GM18498 (cell line): ENCODE results near the gene SEMA4F.
A peak's percentile ranks its signal among the peaks of the same experiment; 100 is the strongest.
"Not testable (repeated sequence)": the region's sequence is repeated elsewhere in the genome, so short reads cannot be mapped to it uniquely, and the experiment has no call there.

Experiments used
- ATAC-seq: cut with Tn5 transposase; IDR thresholded peaks from one replicate; pipeline ENCODE4 v1.9.1; 2021; ENCODE audit warnings: mild to moderate bottlenecking, moderate library complexity; ENCODE audit not compliant: unreplicated experiment

SEMA4F gene

GRCh38 chr2:74653985-74654882, at the start of gene SEMA4F:
Gene SEMA4F (plus strand): TSS chr2:74654247. CDS start chr2:74654377, 130 bp downstream.
- ATAC-seq: peak; percentile 100

- ATAC-seq: no peak
Measured at GRCh38 chr2:74606927-74607326, 47.1 kb upstream of the SEMA4F start.

- no peak for ATAC-seq
Measured at GRCh38 chr2:74617122-74617521, 36.9 kb upstream of the SEMA4F start.

- ATAC-seq: no peak
Measured at GRCh38 chr2:74618410-74619083, 35.5 kb upstream of the SEMA4F start.

GRCh38 chr2:74619651-74620297, 34.3 kb upstream of the SEMA4F start:
- ATAC-seq: no peak

- ATAC-seq: no peak
Measured at GRCh38 chr2:74620671-74621070, 33.4 kb upstream of the SEMA4F start.

- ATAC-seq: no peak
Measured at GRCh38 chr2:74625658-74626425, 28.2 kb upstream of the SEMA4F start.

- ATAC-seq: no peak
Measured at GRCh38 chr2:74628538-74629105, 25.4 kb upstream of the SEMA4F start.

GRCh38 chr2:74630454-74630853, 23.6 kb upstream of the SEMA4F start:
- ATAC-seq: not testable (repeated sequence)

GRCh38 chr2:74632209-74632938, 21.7 kb upstream of the SEMA4F start:
- no peak for ATAC-seq

GRCh38 chr2:74632939-74633312, 21.1 kb upstream of the SEMA4F start:
- no peak for ATAC-seq

GRCh38 chr2:74639550-74639949, 14.5 kb upstream of the SEMA4F start:
- no peak for ATAC-seq

- ATAC-seq: no peak
Measured at GRCh38 chr2:74645344-74645743, 8.7 kb upstream of the SEMA4F start.

GRCh38 chr2:74646201-74646600, 7.8 kb upstream of the SEMA4F start:
- no peak for ATAC-seq

GRCh38 chr2:74646834-74647482, 7.1 kb upstream of the SEMA4F start:
- ATAC-seq: no peak

GRCh38 chr2:74648009-74648443, 6.0 kb upstream of the SEMA4F start, which contains the start of gene M1AP:
Gene M1AP (minus strand): TSS chr2:74648330. CDS start chr2:74640275, 8,055 bp downstream.
- no peak for ATAC-seq

GRCh38 chr2:74653589-74653984, 460 bp upstream of the SEMA4F start:
- peak; percentile 15 for ATAC-seq

- no peak for ATAC-seq
Measured at GRCh38 chr2:74655579-74655978, 1.5 kb downstream of the SEMA4F start.

GRCh38 chr2:74658516-74658915, 4.5 kb downstream of the SEMA4F start:
- ATAC-seq: no peak
